ENCODE results near the gene MAP3K14. TPM values are rescaled to one million over a fixed set of nuclear protein-coding genes. Genes with fewer than 3 reads are reported as not detected.

Gene MAP3K14
- total RNA-seq, 1 experiment from 2014 or later = 16.4 TPM

DNA sequence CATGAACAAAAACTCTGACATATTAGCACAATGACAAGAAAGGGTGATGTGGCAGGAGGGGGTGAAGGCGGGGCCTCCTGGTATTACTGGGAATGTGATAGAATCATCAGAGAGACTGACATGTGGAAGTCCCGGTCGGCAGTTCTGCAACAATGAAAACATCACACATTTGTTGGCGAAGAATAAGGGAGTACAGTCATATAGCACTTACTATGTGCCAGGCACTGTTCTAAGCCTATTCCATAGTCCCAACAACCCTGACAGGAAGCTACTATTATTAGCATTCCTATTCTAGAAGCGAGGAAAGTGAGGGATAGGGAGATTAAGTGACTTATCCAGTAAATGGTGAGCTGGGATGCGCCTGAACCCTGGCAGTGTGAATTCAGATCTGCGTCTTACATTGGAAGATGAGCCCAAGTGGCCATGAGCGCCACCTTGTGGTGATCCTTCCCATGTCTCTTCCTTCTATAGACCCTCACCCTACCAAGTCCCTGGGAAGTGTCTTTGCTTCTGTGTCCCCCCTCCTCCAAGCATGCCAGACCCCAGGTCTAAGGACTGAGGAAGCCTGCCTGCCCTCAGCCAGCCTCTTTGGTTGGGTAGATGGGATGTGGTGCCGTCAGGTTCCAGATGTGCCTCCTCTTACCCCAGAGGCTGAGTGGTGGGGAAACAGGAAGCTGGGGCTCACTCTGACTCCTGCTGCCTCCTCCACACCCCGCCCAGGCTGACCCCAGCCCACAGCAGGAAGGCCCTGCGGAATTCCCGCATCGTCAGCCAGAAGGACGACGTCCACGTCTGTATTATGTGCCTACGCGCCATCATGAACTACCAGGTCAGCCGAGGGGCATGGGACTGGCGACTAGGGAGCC, 81.2 kb downstream of the MAP3K14 start:
- BruUV-seq (replicated peaks) = no TSS peak
- Histone ChIP-seq H3K4me3 (replicated peaks in 1 of 2; ENCODE audit: low read depth in 1 of 2, low read length in 2 of 2) (no peak overlapping the region), H3K9me3 (ENCODE audit: control insufficient read depth in 1 of 2, insufficient read depth in 1 of 2, low read depth in 1 of 2, low read length in 2 of 2) (no peaks in the 10 kb centered on the region), H3K27ac (ENCODE audit: low read depth, low read length) (no peak overlapping the region), H3K9me2 (ENCODE audit: insufficient read depth) (no peaks in the 10 kb centered on the region), H3K4me2 (ENCODE audit: low read length) (no peak overlapping the region), H3K9ac (ENCODE audit: low read length) (no peak overlapping the region), H3K36me3 (ENCODE audit: control insufficient read depth in 1 of 2, insufficient read depth in 2 of 2, low read length in 2 of 2) (no peaks in the 10 kb centered on the region), H4K20me1 (ENCODE audit: insufficient read depth) (no peaks in the 10 kb centered on the region), H3K79me2 (ENCODE audit: insufficient read depth, low read length) (no peaks in the 10 kb centered on the region), H3K4me1 (ENCODE audit: control insufficient read depth in 1 of 2, insufficient read depth in 2 of 2, low read length in 2 of 2) (peaks cover 12 to 19% of the 10 kb centered on the region in 2 experiments), H2AFZ (ENCODE audit: low read depth, low read length, poor library complexity, severe bottlenecking) (no peak overlapping the region), H3K27me3 (ENCODE audit: insufficient read depth, low read length) (no peaks in the 10 kb centered on the region)
- TF ChIP-seq CEBPB (IDR thresholded peaks at IDR 0.05; ENCODE audit: low read depth) (no peak), RAD21 (IDR thresholded peaks at IDR 0.05; ENCODE audit: low read depth) (peak; percentile 71), TCF7L2 (IDR thresholded peaks at IDR 0.05; ENCODE audit: borderline replicate concordance, extremely low read depth, insufficient read depth, insufficient read length) (no peak), EGR1 (IDR thresholded peaks at IDR 0.05; ENCODE audit: low read depth) (no peak), POLR2A (IDR thresholded peaks at IDR 0.05; ENCODE audit: borderline replicate concordance, extremely low read depth, insufficient read depth, insufficient read length) (no peak), FOSL1 (IDR thresholded peaks at IDR 0.05; ENCODE audit: low read depth) (no peak), ZFX (IDR thresholded peaks at IDR 0.05) (no peak), SP1 (IDR thresholded peaks at IDR 0.05; ENCODE audit: low read depth) (no peak), YY1 (IDR thresholded peaks at IDR 0.05; ENCODE audit: extremely low read depth, insufficient replicate concordance, low read depth, low read length) (no peak)
- TF ChIP-seq, protein P1, sequence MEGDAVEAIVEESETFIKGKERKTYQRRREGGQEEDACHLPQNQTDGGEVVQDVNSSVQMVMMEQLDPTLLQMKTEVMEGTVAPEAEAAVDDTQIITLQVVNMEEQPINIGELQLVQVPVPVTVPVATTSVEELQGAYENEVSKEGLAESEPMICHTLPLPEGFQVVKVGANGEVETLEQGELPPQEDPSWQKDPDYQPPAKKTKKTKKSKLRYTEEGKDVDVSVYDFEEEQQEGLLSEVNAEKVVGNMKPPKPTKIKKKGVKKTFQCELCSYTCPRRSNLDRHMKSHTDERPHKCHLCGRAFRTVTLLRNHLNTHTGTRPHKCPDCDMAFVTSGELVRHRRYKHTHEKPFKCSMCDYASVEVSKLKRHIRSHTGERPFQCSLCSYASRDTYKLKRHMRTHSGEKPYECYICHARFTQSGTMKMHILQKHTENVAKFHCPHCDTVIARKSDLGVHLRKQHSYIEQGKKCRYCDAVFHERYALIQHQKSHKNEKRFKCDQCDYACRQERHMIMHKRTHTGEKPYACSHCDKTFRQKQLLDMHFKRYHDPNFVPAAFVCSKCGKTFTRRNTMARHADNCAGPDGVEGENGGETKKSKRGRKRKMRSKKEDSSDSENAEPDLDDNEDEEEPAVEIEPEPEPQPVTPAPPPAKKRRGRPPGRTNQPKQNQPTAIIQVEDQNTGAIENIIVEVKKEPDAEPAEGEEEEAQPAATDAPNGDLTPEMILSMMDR (IDR thresholded peaks at IDR 0.05 in 2 of 3, conservative IDR thresholded peaks at IDR 0.05 in 1 of 3; ENCODE audit: borderline replicate concordance in 1 of 3, insufficient read depth in 1 of 3, low read depth in 2 of 3, low read length in 2 of 3) = peak; percentile 86 to 88 (median 86)
- TF ChIP-seq, protein P2, sequence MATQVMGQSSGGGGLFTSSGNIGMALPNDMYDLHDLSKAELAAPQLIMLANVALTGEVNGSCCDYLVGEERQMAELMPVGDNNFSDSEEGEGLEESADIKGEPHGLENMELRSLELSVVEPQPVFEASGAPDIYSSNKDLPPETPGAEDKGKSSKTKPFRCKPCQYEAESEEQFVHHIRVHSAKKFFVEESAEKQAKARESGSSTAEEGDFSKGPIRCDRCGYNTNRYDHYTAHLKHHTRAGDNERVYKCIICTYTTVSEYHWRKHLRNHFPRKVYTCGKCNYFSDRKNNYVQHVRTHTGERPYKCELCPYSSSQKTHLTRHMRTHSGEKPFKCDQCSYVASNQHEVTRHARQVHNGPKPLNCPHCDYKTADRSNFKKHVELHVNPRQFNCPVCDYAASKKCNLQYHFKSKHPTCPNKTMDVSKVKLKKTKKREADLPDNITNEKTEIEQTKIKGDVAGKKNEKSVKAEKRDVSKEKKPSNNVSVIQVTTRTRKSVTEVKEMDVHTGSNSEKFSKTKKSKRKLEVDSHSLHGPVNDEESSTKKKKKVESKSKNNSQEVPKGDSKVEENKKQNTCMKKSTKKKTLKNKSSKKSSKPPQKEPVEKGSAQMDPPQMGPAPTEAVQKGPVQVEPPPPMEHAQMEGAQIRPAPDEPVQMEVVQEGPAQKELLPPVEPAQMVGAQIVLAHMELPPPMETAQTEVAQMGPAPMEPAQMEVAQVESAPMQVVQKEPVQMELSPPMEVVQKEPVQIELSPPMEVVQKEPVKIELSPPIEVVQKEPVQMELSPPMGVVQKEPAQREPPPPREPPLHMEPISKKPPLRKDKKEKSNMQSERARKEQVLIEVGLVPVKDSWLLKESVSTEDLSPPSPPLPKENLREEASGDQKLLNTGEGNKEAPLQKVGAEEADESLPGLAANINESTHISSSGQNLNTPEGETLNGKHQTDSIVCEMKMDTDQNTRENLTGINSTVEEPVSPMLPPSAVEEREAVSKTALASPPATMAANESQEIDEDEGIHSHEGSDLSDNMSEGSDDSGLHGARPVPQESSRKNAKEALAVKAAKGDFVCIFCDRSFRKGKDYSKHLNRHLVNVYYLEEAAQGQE (IDR thresholded peaks at IDR 0.05; ENCODE audit: low read depth) = no peak
- CTCF ChIA-PET = interaction anchor here (0.7 to 3.4 kb wide), 12 partner anchors 8 to 190 kb away, joined by 3 to 34 read pairs (median 4); partner anchors contain the start of genes ACBD4 and MAP3K14
- POLR2A ChIA-PET = no interaction called here
- ATAC-seq (peak; percentile 69), DNase-seq (ENCODE audit: low read depth, low spot score) (peak; percentile 54)
- intact Hi-C loops (cut with micrococcal nuclease) = loop anchor here (1.0 kb wide), 3 partner anchors 16 to 150 kb away; partner anchors contain the start of gene ACBD4
- RAD21 ChIA-PET (ENCODE audit: low non-redundant PET in 1 of 2, low total read pairs in 2 of 2, uncharacterized antibody in 2 of 2, unreplicated experiment in 2 of 2) = interaction anchor here (1.0 to 1.9 kb wide), 2 partner anchors 17 to 100 kb away, joined by 4 to 5 read pairs; partner anchors contain the start of gene ACBD4 (in 1 of the 2)

All from HCT116 (cell line).